HG02870 (cell line): ENCODE measurements around the gene MAPT.

Experiments
- ATAC-seq: cut with Tn5 transposase; IDR thresholded peaks from one replicate; pipeline ENCODE4 v1.9.1; 2021; ENCODE audit warnings: mild to moderate bottlenecking, moderate library complexity; ENCODE audit not compliant: unreplicated experiment

Gene MAPT

GRCh38 chr17:46043606-46044005 is 149.3 kb downstream of the MAPT start:
- no peak for ATAC-seq

GRCh38 chr17:46044286-46044928 is 150.1 kb downstream of the MAPT start:
- no peak for ATAC-seq

- no peak for ATAC-seq
Measured at GRCh38 chr17:46044989-46045388, 150.6 kb downstream of the MAPT start.

- ATAC-seq: no peak
Measured at GRCh38 chr17:46045639-46046038, 151.3 kb downstream of the MAPT start.

DNA sequence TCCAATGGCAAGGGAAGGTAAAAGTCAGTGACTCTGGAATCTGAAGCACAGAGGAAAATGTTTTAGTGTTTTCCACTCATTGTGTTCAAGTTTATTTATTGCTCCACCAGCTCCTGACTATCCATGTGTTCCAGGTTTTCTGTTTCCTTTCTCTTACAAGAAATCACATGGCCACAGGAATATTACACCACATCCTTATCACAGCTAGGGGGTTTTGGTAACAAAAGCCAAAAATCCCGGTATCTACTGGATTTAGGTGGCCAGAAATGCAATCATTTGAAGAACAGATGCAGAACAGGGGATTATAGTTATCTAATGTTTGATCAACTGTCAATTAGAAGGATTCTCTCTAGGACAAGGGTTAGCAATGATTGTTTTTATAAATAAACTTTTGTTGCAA is 152.6 kb downstream of the MAPT start:
- ATAC-seq: no peak

- no peak for ATAC-seq
Measured at GRCh38 chr17:46047398-46047797, 153.0 kb downstream of the MAPT start.

DNA sequence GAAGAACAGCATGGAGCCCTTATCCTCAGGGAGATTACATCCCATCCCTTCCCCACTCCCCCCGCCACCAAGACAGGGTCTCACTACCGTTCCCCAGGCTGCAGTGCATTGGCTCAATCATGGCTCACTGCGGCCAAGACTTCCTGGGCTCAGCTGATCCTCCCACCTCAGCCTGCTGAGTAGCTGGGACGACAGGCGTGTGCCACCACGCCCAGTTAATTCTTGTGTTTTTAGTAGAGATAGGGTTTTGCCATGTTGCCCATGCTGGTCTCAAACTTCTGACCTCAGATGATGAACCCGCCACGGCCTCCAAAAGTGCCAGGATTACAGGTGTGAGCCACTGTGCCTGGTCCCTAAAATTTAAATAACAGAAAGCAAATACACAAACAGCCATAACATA is 153.5 kb downstream of the MAPT start:
- no peak for ATAC-seq

GRCh38 chr17:46049656-46050055 is 155.3 kb downstream of the MAPT start:
- ATAC-seq: no peak

DNA sequence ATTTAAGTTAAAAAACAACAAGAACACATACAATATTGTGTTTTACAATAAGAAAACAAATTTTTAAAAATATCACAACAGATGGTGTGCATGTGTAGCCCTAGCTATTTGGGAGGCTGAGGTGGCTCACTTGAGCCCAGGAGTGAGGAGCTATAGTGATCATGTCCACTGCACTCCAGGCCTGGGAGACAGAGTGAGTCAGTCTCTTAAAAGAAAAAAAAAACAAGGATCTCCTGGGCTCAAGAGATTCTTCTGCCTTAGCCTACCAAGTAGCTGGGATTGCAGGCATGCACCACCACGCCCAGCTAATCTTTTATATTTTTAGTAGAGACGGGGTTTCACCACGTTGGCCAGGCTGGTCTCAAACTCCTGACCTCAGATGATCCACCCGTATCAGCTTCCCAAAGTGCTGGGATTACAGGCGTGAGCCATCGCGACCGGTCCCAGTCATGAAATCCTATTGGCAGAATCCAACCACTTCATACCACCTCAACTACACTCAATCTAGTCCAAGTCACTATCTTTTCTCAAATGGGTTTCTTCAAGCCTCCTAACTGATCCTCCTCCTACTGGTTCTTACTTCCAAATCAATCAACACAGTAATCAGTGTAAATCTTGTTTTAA is 159.7 kb downstream of the MAPT start:
- no peak for ATAC-seq

DNA sequence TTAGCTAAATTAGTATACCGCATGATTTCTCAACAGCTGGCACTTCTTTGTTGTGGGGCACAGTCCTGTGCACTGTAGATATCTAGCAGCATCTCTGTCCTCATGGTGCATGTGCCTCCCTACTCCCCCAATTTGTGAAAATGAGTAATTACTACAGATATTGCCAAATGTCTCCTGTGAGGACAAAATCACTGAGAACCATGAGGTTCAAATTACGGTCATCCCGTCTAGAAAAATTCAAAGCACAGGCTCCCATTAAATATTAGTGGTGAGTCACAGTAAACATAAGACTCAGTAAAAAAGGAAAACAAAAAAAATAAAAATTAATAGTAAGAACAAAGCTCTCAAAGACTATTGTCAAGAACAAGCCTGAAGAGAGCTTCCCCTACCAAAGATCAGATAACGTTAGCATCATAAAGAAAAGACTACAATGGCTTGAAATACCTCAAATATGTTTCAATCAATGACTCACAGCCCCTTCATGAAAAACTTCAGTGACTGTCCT is 162.5 kb downstream of the MAPT start:
- ATAC-seq: no peak

GRCh38 chr17:46057366-46057765 is 163.0 kb downstream of the MAPT start:
- ATAC-seq: no peak

GRCh38 chr17:46059486-46059885 is 165.1 kb downstream of the MAPT start:
- ATAC-seq: no peak

DNA sequence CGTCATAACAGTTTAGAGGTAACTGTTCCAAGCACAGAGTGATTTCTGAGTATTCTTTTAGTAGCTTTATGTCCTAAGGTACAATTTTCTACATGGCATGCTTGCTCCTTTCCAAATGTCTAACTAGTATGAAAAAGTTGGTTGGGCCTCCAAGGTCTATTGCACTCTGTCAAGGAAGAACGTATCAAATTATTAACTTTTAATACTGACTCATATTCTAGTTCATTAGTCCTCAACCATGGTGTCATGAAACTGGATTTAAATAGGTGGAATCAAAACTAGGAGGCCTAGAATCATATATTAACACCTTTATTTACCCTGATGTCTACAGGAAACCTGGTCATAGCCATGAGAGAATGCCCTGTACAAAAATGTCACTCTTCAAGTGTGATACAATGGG is 166.1 kb downstream of the MAPT start:
- no peak for ATAC-seq

GRCh38 chr17:46061435-46061834 is 167.1 kb downstream of the MAPT start:
- no peak for ATAC-seq

DNA sequence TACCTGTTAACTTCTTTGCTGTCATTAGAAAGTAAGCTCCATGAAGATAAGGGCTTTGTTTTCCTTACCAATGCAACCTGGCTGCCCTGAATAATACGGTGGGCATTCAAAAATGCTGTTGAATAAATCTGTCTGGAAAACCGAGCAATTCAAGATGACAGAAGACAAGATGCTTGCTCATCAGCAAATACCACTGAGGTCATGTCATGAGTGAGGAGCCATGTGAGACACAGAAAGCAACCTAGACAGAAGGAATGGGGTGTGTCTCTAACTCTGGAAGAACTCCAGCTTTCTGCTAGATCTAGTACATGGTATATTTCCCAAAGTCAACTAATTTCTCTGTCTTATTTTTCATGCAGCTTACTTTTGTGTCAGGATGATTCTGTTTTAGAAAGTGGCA is 168.9 kb downstream of the MAPT start:
- ATAC-seq: no peak

- ATAC-seq: no peak
Measured at GRCh38 chr17:46064460-46064859, 170.1 kb downstream of the MAPT start.

- no peak for ATAC-seq
Measured at GRCh38 chr17:46071796-46072195, 177.4 kb downstream of the MAPT start.

DNA sequence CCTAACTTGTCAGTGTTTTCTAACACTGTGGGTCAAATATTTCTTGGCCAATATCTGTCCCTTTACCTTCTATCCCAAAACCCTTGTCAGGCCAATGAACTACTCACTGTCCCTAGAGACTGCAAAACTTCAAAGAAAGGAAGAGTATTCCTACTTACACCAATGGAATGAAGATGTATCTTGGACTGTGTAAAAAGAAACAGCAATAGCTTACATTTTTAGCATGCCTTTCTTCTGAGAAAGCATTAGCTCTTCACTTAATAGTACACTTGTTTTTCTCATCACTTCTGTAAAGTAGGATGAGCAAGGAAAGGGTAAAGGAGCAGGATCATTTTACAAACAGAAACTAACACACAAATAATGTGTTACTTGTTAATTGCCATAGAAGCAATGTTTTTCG is 178.6 kb downstream of the MAPT start:
- no peak for ATAC-seq

- ATAC-seq: no peak
Measured at GRCh38 chr17:46074540-46074939, 180.2 kb downstream of the MAPT start.
